Right lobe of liver (tissue), 6 donors: ENCODE data around the gene LRRC59. TPM values are rescaled to one million over a fixed set of nuclear protein-coding genes. Genes with fewer than 3 reads are reported as not detected.

Source experiments
- ATAC-seq, 4 donors: fragments of 200-7000 bp; cut with Tn5 transposase; one replicate each; pipeline ENCODE4 v1.9.1; 2020; ENCODE audit warnings: mild to moderate bottlenecking in 4 of 4, moderate library complexity in 4 of 4
- DNase-seq, 3 donors: peaks; one replicate each; pipeline ENCODE4 v3.0.0-alpha.2; 2020
- H3K27ac ChIP-seq, 3 donors: fragments of 200-600 bp; one replicate each; pipeline ENCODE4 v1.8.0; 2022
- H3K27me3 ChIP-seq, 2 donors: fragments of 200-600 bp; one replicate each; pipeline ENCODE4 v1.8.0; 2022
- H3K36me3 ChIP-seq, 4 donors: fragments of 200-600 bp; sonication (generic) in 1 of 4; one replicate each; pipeline versions ENCODE4 v1.5.1 to v1.8.0; 2017 to 2022; ENCODE audit warnings: control low read depth in 1 of 4
- H3K4me1 ChIP-seq, 4 donors: fragments of 200-600 bp; sonication (generic) in 1 of 4; one replicate each; pipeline versions ENCODE4 v1.5.1 to v1.8.0; 2017 to 2022; ENCODE audit warnings: control low read depth in 1 of 4
- H3K4me3 ChIP-seq, 3 donors: fragments of 200-600 bp; one replicate each; pipeline ENCODE4 v1.8.0; 2022
- H3K9me3 ChIP-seq, 4 donors: fragments of 200-600 bp; sonication (generic) in 1 of 4; one replicate each; pipeline versions ENCODE4 v1.5.1 to v1.8.0; 2017 to 2022; ENCODE audit warnings: control low read depth in 1 of 4
- POLR2A ChIP-seq: fragments of 450-650 bp; IDR thresholded peaks from one replicate; pipeline ENCODE4 v1.6.1; 2017; ENCODE audit warnings: antibody characterized with exemption, mild to moderate bottlenecking
- WGBS: methylation state at CpG from one replicate; pipeline ENCODE4 v1.1.6; 2018; ENCODE audit warnings: low coverage, low lambda C conversion rate; ENCODE audit not compliant: insufficient coverage; ENCODE audit errors: missing lambda C conversion rate; 5-methylcytosine and 5-hydroxymethylcytosine counted together
- intact Hi-C, 2 donors: fragments of 100-400 bp; cut with DNase I; formaldehyde crosslinking; loops; one replicate each; pipeline versions ENCODE4 v1.11.2 to v1.14.1; 2022
- total RNA-seq, 6 experiments: library from RNA; depleted of rRNA in 2 of 6; stranded (reverse); fragments of >200 nt in 2 of 6; fragmentation: NEBNext Ultra II Directional in 3 of 6; extraction: Animal tissue kit (Norgen Biotek cat#: 25700) in 3 of 6; gene quantifications; one replicate each; pipeline versions ENCODE4 v1.1.0 to v1.2.4, GENCODE V29; 2016 to 2023
- TF ChIP-seq, protein P1 (sequence below), 4 donors: fragments of 200-600 bp in 3 of 4; fragments of 450-650 bp in 1 of 4; IDR thresholded peaks; one replicate each; pipeline versions ENCODE4 v1.5.1 to v1.8.0; 2016 to 2022; ENCODE audit warnings: antibody characterized with exemption in 4 of 4, mild to moderate bottlenecking in 2 of 4
- donor health status: DM: no; HTN: yes; CAD: no.
- donor health status: DM: no; HTN: no; CAD: no.
- donor health status: DM: no; HTN: no; CAD: no.
- donor health status: DM: no; HTN: yes; CAD: no.
- donor health status: DM: no; HTN: yes; CAD: no.

The LRRC59 gene
- total RNA-seq, 6 experiments from 2014 or later: 36.0 to 125 (median 64.0) TPM

DNA sequence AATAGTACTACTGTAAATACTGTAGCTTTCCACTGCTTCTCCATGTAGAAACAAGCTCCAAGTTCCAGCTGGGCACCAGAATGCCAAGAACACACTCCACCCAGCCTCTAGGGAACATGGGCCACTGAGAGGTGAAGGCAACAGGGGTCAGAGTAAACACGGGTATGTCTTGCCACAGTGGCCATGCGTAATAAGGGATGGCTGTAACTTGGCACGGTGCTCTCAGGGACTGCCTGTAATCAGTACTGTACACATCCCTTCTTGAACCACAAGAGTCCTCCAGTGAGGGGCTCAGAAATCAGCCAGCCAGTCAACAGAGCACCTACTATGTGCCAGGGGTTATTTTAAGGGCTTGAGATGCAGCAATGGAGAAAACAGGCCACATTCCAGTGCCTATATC, 10.8 kb downstream of the LRRC59 start:
- TF ChIP-seq POLR2A: no peak
- TF ChIP-seq, protein P1, sequence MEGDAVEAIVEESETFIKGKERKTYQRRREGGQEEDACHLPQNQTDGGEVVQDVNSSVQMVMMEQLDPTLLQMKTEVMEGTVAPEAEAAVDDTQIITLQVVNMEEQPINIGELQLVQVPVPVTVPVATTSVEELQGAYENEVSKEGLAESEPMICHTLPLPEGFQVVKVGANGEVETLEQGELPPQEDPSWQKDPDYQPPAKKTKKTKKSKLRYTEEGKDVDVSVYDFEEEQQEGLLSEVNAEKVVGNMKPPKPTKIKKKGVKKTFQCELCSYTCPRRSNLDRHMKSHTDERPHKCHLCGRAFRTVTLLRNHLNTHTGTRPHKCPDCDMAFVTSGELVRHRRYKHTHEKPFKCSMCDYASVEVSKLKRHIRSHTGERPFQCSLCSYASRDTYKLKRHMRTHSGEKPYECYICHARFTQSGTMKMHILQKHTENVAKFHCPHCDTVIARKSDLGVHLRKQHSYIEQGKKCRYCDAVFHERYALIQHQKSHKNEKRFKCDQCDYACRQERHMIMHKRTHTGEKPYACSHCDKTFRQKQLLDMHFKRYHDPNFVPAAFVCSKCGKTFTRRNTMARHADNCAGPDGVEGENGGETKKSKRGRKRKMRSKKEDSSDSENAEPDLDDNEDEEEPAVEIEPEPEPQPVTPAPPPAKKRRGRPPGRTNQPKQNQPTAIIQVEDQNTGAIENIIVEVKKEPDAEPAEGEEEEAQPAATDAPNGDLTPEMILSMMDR (IDR thresholded peaks at IDR 0.05): no peak
- H3K27ac ChIP-seq: no peak overlapping the region
- H3K27me3 ChIP-seq: no peaks in the 10 kb centered on the region
- no peak overlapping the region for H3K4me3 ChIP-seq
- DNase-seq (no peak), ATAC-seq (no peak)
- peaks cover 13 to 94% (median 67%) of the 10 kb centered on the region in 4 donors for H3K36me3 ChIP-seq
- WGBS: 48% methylated on average over 3 of the region's 3 CpGs
- no peaks in the 10 kb centered on the region for H3K4me1 ChIP-seq
- intact Hi-C loops: no loop called here
- no peaks in the 10 kb centered on the region for H3K9me3 ChIP-seq

DNA sequence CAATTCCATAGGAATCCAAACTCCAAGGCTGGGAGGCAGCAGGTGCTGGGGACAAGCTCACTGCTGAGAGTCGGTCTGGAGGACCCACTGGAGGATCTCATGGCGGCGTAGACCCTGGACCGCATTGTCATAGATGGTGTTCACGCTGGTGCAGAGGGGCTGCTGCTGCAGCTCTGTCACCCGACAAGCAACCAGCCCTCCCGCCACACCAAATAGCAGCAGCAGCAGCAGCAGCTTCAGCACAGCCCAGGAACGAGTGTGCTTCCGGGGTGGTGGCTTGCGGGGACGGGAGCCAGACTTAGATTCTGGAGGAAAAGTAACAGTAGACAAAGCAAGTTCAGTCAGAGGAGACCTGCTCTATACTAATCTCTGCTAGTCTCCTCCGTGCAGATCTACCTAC, 14.4 kb downstream of the LRRC59 start:
- DNase-seq (no peak), ATAC-seq (no peak)
- no peaks in the 10 kb centered on the region for H3K9me3 ChIP-seq
- intact Hi-C loops: no loop called here
- peaks cover 6 to 69% (median 50%) of the 10 kb centered on the region in 4 donors for H3K36me3 ChIP-seq
- no peaks in the 10 kb centered on the region for H3K27me3 ChIP-seq
- TF ChIP-seq, protein P1 (IDR thresholded peaks at IDR 0.05): no peak
- TF ChIP-seq POLR2A: no peak
- no peaks in the 10 kb centered on the region for H3K4me1 ChIP-seq
- no peak overlapping the region for H3K4me3 ChIP-seq
- no peak overlapping the region for H3K27ac ChIP-seq
- 95% methylated on average over 4 of the region's 12 CpGs for WGBS

DNA sequence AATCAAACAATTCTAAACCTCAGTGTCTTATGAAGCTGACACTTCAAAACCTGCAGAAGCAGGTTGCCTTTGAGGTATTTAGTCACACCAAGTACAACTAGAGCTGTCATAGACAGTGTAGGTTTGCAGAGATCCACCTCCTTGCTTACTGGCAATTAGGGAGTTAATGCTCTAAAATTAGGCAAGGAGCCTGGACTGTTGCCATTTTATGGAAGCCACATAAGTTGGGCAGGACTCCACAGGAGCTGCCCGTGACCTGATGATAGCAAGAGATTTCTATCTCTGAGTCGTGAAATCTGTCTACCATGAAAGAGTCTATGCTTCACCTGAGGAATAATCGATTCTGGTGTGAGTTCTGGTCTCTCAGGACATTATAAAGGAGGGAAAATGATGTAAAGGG, 15.4 kb downstream of the LRRC59 start:
- WGBS: 40% methylated on average over 3 of the region's 3 CpGs
- peaks cover 0 to 59% (median 40%) of the 10 kb centered on the region in 4 donors for H3K36me3 ChIP-seq
- H3K27ac ChIP-seq: no peak overlapping the region
- no peak for TF ChIP-seq POLR2A
- TF ChIP-seq, protein P1 (IDR thresholded peaks at IDR 0.05): no peak
- H3K9me3 ChIP-seq: no peaks in the 10 kb centered on the region
- H3K27me3 ChIP-seq: no peaks in the 10 kb centered on the region
- ATAC-seq (no peak), DNase-seq (no peak)
- H3K4me1 ChIP-seq: no peaks in the 10 kb centered on the region
- intact Hi-C loops: no loop called here
- no peak overlapping the region for H3K4me3 ChIP-seq

DNA sequence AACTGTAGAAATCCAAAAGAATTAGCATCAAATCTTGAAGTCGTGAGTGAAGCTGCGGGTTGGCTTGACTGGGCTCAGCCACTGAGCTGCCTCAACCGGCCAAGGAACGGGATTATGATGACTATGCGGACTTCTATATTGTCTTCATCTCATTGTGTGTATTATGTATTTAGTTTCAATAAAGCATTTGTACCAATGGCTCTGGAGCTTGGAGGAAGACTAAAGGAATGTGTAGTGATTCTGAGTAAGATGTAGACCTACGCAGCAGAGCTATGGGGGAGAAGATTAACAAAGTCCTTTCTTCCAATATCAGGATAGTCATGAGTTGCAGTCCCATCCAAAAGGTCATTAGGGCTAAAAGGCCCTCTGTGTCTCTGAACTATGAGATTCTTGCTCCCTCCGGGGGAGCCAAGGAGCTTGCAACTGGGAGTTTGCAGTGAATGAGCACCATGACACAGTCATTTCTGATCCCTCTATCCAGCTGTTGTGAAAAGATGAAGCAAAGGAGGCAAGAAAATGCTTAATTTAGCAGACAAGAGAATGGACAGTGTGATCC, 16.0 kb downstream of the LRRC59 start:
- Histone ChIP-seq H3K27ac (no peak overlapping the region), H3K4me1 (no peaks in the 10 kb centered on the region), H3K4me3 (no peak overlapping the region), H3K9me3 (no peaks in the 10 kb centered on the region), H3K27me3 (no peaks in the 10 kb centered on the region), H3K36me3 (peaks cover 0 to 53% (median 38%) of the 10 kb centered on the region in 4 donors)
- intact Hi-C loops: no loop called here
- 95% methylated on average over 6 of the region's 7 CpGs for WGBS
- ATAC-seq: no peak
- no peak for DNase-seq
- TF ChIP-seq, protein P1 (IDR thresholded peaks at IDR 0.05): no peak
- no peak for TF ChIP-seq POLR2A
